SK-N-SH treated with all-trans-retinoic acid at 6 μM for 48 hours (cell line): ENCODE results near the gene AAK1.

Experiments used
- ATAC-seq: fragments of 200-7000 bp; cut with Tn5 transposase; 3 replicates; pipeline ENCODE4 v1.9.1; 2020; ENCODE audit warnings: mild to moderate bottlenecking, moderate library complexity
- BACH2 ChIP-seq: fragments of 250-450 bp; sonication (Bioruptor Pico); IDR thresholded peaks from 2 replicates; pipeline ENCODE4 v1.9.0; 2021; ENCODE audit warnings: mild to moderate bottlenecking, borderline replicate concordance
- CSDC2 ChIP-seq: fragments of 250-450 bp; sonication (Bioruptor Pico); IDR thresholded peaks from 2 replicates; pipeline ENCODE4 v1.5.0; 2020; ENCODE audit warnings: mild to moderate bottlenecking, moderate library complexity
- ESRRG ChIP-seq: fragments of 250-450 bp; sonication (Bioruptor Pico); IDR thresholded peaks from 2 replicates; pipeline ENCODE4 v1.6.1; 2021; ENCODE audit warnings: mild to moderate bottlenecking
- GLIS3 ChIP-seq: fragments of 250-450 bp; sonication (Bioruptor Pico); IDR thresholded peaks from 2 replicates; pipeline ENCODE4 v1.5.0; 2020; ENCODE audit warnings: mild to moderate bottlenecking, moderate library complexity
- ISL1 ChIP-seq: fragments of 250-450 bp; sonication (Bioruptor Pico); IDR thresholded peaks from 2 replicates; pipeline ENCODE4 v2.1.2; 2022; ENCODE audit warnings: mild to moderate bottlenecking, moderate library complexity
- OSR1 ChIP-seq: fragments of 250-450 bp; sonication (Bioruptor Pico); IDR thresholded peaks from 2 replicates; pipeline ENCODE4 v1.8.0; 2022; ENCODE audit warnings: moderate library complexity, mild to moderate bottlenecking, inconsistent platforms
- PATZ1 ChIP-seq: fragments of 250-450 bp; sonication (Bioruptor Pico); IDR thresholded peaks from 2 replicates; pipeline ENCODE4 v1.8.0; 2020; ENCODE audit warnings: mild to moderate bottlenecking, moderate library complexity, borderline replicate concordance
- POU6F1 ChIP-seq: fragments of 250-450 bp; sonication (Bioruptor Pico); IDR thresholded peaks from 2 replicates; pipeline ENCODE4 v1.8.0; 2021; ENCODE audit warnings: low read depth, mild to moderate bottlenecking, moderate library complexity, borderline replicate concordance
- SNAI2 ChIP-seq: fragments of 250-450 bp; sonication (Bioruptor Pico); IDR thresholded peaks from 2 replicates; pipeline ENCODE4 v1.5.0; 2020; ENCODE audit warnings: mild to moderate bottlenecking, moderate library complexity
- TCF4 ChIP-seq: fragments of 250-450 bp; sonication (Bioruptor Pico); IDR thresholded peaks from 2 replicates; pipeline ENCODE4 v1.8.0; 2021; ENCODE audit warnings: mild to moderate bottlenecking, moderate library complexity, borderline replicate concordance
- TSHZ2 ChIP-seq: fragments of 250-450 bp; sonication (Bioruptor Pico); IDR thresholded peaks from 2 replicates; pipeline ENCODE4 v1.5.0; 2020; ENCODE audit warnings: mild to moderate bottlenecking, moderate library complexity
- ZFP3 ChIP-seq: fragments of 250-450 bp; sonication (Bioruptor Pico); IDR thresholded peaks from 2 replicates; pipeline ENCODE4 v1.5.0; 2020; ENCODE audit warnings: mild to moderate bottlenecking, moderate library complexity
- ZNF565 ChIP-seq: fragments of 450-650 bp; formaldehyde crosslinking; conservative IDR thresholded peaks from 2 replicates; pipeline ENCODE4 v1.5.0; 2020; ENCODE audit warnings: low read depth, mild to moderate bottlenecking, moderate library complexity
- TF ChIP-seq, protein P1 (sequence below): fragments of 250-450 bp; sonication (Bioruptor Pico); IDR thresholded peaks from 2 replicates; pipeline ENCODE4 v1.5.1; 2020; ENCODE audit warnings: low read depth, mild to moderate bottlenecking, moderate library complexity

Gene AAK1

GRCh38 chr2:69570474-69570873, 73.1 kb downstream of the AAK1 start:
- ATAC-seq = no peak

GRCh38 chr2:69567909-69568300, 75.6 kb downstream of the AAK1 start:
- TF ChIP-seq BACH2 (CRISPR knock-in tag) = no peak
- ATAC-seq = peak; percentile 11; the same call in 2 of the 3 replicates

More at GRCh38 chr2:69570474-69570873, 73.1 kb downstream of the AAK1 start:
- TF ChIP-seq ESRRG (CRISPR knock-in tag) (no peak), ZNF565 (no peak), TSHZ2 (no peak), SNAI2 (CRISPR knock-in tag) (no peak), ISL1 (no peak), GLIS3 (CRISPR knock-in tag) (no peak), ZFP3 (CRISPR knock-in tag) (no peak)

GRCh38 chr2:69567157-69567908, 76.2 kb downstream of the AAK1 start:
- peak; percentile 60 for ATAC-seq
- TF ChIP-seq, protein P1, sequence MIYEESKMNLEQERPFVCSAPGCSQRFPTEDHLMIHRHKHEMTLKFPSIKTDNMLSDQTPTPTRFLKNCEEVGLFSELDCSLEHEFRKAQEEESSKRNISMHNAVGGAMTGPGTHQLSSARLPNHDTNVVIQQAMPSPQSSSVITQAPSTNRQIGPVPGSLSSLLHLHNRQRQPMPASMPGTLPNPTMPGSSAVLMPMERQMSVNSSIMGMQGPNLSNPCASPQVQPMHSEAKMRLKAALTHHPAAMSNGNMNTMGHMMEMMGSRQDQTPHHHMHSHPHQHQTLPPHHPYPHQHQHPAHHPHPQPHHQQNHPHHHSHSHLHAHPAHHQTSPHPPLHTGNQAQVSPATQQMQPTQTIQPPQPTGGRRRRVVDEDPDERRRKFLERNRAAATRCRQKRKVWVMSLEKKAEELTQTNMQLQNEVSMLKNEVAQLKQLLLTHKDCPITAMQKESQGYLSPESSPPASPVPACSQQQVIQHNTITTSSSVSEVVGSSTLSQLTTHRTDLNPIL = no peak
- TF ChIP-seq OSR1 (CRISPR knock-in tag) (no peak), POU6F1 (CRISPR knock-in tag) (no peak), CSDC2 (no peak)

- TF ChIP-seq ESRRG (CRISPR knock-in tag) (no peak), PATZ1 (no peak)
- no peak for ATAC-seq
Observed at GRCh38 chr2:69566669-69567068, 76.9 kb downstream of the AAK1 start.

DNA sequence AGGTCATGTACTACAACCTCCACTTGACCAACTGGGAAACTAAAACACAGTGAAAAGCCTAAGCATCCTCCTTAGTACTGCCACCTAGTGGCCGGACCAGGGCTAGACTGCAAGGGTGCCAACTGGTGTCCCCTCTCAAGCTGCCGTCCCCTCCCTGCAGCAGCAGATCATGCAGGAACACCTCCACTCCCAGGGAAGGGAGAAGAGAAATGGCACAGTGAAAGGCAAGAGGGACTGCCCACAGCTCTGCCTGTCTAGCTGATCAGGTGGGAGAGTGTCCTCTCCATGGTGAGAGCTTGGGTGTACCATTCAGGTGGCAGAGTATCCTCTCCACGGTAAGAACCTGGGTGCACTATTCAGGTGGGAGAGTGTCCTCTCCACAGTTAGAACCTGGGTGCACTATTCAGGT, 78.1 kb downstream of the AAK1 start:
- TF ChIP-seq ZNF565 = no peak
- peak; percentile 70 for ATAC-seq

GRCh38 chr2:69564604-69565003, 78.9 kb downstream of the AAK1 start:
- no peak for ATAC-seq
- TF ChIP-seq ISL1 = no peak
- TF ChIP-seq TCF4 (CRISPR knock-in tag) = no peak
- no peak for TF ChIP-seq OSR1 (CRISPR knock-in tag)
- TF ChIP-seq ZNF565 = no peak
- no peak for TF ChIP-seq TSHZ2
- TF ChIP-seq BACH2 (CRISPR knock-in tag) = no peak
